GM13976 (cell line): ENCODE data around the gene FAM83F.

Source experiments
- DNase-seq: peaks from one replicate; pipeline ENCODE4 v3.0.0; 2012; ENCODE audit warnings: low spot score
- CTCF ChIP-seq: IDR thresholded peaks from 2 replicates; pipeline ENCODE4 v1.5.1; 2012; ENCODE audit warnings: borderline replicate concordance, mild to moderate bottlenecking; ENCODE audit not compliant: insufficient read depth; ENCODE audit errors: extremely low read depth, missing control alignments, control extremely low read depth
- in situ Hi-C: fragments of 300-500 bp; cut with MboI; formaldehyde crosslinking; loops from one replicate; pipeline ENCODE4 v1.12.0; 2022; ENCODE audit warnings: low sequenced_read_pairs, mixed read lengths, inconsistent platforms; ENCODE audit not compliant: unreplicated experiment

The FAM83F gene

DNA sequence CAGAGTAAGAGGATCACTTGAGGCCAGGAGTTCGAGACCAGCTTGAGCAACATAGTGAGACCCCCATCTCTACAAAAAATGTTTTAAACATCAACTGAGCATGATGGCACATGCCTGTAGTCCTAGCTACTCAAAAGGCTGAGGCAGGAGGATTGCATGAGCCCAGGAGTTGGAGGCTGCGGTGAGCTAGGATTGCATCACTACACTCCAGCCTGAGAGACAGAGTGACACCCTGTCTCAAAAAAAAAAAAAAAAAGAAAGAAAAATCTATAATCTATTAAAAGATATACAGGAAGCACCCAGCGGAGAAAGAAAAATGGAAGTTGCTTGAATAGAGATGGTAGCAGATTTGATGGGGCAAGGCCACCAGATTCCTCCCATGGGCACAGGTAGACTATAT, 61.8 kb downstream of the FAM83F start:
- no peak for TF ChIP-seq CTCF
- DNase-seq, result no peak
- in situ Hi-C loops, result no loop called here

GRCh38 chr22:40057652-40058051, 62.9 kb downstream of the FAM83F start:
- no peak for TF ChIP-seq CTCF
- in situ Hi-C loops, result no loop called here
- no peak for DNase-seq

DNA sequence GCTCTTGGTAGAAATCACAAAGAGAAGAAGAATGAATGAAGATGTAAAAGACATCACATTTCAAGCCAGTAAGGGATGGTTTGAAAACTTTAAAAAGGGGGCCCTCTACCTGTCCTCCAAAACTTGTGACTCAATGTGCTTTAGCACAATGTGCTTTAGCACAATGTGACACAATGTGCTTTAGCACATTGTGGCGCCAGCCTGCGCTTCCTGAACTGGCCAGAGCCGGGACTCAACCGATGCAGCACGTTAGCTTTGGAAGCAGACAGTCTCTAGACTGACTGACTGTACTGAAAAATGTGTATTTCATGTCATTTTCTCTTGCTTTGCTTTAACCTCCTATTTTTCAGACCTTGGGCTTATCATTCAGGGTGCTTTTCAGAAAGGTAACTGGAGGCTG, 63.5 kb downstream of the FAM83F start:
- TF ChIP-seq CTCF, result no peak
- DNase-seq, result no peak
- in situ Hi-C loops, result no loop called here

DNA sequence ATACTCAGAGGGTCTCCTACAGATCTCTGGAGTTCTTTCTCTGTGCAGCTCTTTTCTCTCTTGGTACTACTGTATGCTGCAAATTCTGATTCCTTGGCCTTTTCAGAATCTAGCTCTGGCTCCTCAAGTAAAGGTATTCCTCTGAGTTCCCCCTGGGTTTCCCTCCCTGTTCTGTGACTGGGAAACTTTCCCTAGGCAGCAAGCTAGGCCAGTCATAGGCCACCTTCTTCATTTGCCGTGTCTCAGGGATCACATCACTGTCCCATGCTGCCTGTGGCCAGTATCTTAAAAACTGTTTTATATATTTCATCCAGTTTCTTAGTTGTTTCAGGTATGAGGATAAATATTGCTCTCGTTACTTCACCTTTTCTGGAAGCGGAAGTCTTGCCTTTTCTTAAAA, 71.2 kb downstream of the FAM83F start:
- TF ChIP-seq CTCF, result no peak
- DNase-seq, result no peak
- in situ Hi-C loops, result no loop called here

DNA sequence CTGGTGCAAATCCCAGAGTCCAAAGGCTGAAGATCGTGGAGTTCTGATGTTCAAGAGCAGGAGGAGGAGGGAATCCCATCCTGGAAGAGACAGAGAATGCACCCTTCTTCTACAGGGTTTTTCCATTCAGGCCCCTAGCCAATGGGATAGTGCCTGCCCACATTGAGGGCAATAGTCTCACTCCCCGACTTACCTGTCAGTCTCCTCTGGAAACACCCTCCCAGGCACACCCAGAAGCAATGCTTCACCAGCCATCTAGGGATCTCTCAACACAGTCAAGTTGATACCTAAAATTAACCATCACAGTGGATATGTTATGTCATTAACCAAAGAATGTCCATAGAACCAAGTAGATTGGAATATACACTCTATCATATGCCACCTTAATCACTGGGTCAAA, 72.9 kb downstream of the FAM83F start:
- no peak for TF ChIP-seq CTCF
- DNase-seq, result no peak
- in situ Hi-C loops, result no loop called here

DNA sequence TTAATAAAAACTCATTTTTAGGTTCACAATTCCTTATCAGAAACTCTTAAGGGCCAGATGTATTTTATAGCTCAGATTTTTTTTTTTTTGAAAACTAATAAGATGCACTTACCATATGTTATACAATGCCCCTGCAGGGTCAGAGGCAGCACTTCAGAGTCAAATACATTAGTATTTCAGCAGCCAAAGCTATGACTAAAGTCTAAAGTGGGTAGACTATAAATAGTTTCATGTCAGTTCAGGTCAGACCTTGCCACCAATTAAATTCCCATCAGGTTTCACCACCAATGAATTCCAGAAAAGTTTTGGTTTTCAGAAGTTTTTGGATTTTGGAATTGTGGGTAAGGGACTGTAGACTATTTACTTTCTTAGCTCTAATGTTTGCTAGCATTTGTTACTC, 75.9 kb downstream of the FAM83F start:
- in situ Hi-C loops, result no loop called here
- no peak for DNase-seq
- TF ChIP-seq CTCF, result no peak

DNA sequence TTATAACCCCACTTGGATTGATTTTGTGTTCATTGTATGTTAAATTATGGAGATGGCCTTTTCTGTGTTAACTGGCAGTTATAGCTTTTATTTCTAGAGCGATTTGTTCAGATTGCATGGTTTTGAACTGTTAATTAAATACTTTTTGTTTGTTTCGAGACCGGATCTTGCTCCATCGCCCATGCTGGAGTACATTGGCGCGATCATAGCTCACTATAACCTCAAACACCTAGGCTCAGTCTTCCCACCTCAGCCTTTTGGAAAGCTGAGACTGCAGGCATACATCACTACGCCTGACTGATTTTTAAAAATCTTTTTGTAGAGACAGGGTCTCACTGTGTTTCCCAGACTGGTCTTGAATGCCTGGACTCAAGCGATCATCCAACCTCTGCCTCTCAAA, 77.0 kb downstream of the FAM83F start:
- TF ChIP-seq CTCF, result no peak
- in situ Hi-C loops, result no loop called here

More for the DNA sequence above, 77.0 kb downstream of the FAM83F start:
- DNase-seq, result no peak
